ENCODE results near the gene STAMBPL1.

Gene STAMBPL1

GRCh38 chr10:88966797-88967196 lies 86.8 kb downstream of the STAMBPL1 start:
- no peak for DNase-seq (ENCODE audit: low read depth)
- TF ChIP-seq CTCF (IDR thresholded peaks at IDR 0.05; ENCODE audit: control insufficient read depth, insufficient read depth, low read depth, low read length, missing control alignments): no peak
- no peak overlapping the region for H3K4me3 ChIP-seq (ENCODE audit: control insufficient read depth, low read depth, low read length)

- TF ChIP-seq CTCF (IDR thresholded peaks at IDR 0.05; ENCODE audit: control insufficient read depth, insufficient read depth, low read depth, low read length, missing control alignments): no peak
- no peak for DNase-seq (ENCODE audit: low read depth)
- no peak overlapping the region for H3K4me3 ChIP-seq (ENCODE audit: control insufficient read depth, low read depth, low read length)
Observed at GRCh38 chr10:88968391-88968790, 88.3 kb downstream of the STAMBPL1 start.

- DNase-seq (ENCODE audit: low read depth): no peak
- no peak for TF ChIP-seq CTCF (IDR thresholded peaks at IDR 0.05; ENCODE audit: control insufficient read depth, insufficient read depth, low read depth, low read length, missing control alignments)
- no peak overlapping the region for H3K4me3 ChIP-seq (ENCODE audit: control insufficient read depth, low read depth, low read length)
Observed at GRCh38 chr10:88971221-88972061, 91.4 kb downstream of the STAMBPL1 start.

Data from AG09309 (cell line).